DOHH2 (cell line): ENCODE data around the gene TCF25.

Experiments
- CTCF ChIP-seq: fragments of 200-600 bp; sonication (generic); IDR thresholded peaks from one replicate; pipeline ENCODE4 v1.5.1; 2014; ENCODE audit warnings: antibody characterized with exemption, mild to moderate bottlenecking, low read depth, low read length; ENCODE audit not compliant: poor library complexity, severe bottlenecking
- EZH2phosphoT487 ChIP-seq: fragments of 200-600 bp; sonication (generic); IDR thresholded peaks from 2 replicates; pipeline ENCODE4 v1.6.1; 2017; ENCODE audit warnings: borderline replicate concordance, mild to moderate bottlenecking, antibody characterized with exemption, low read length, moderate library complexity, mixed read lengths

GRCh38 chr16:89918453-89919347 is 45.3 kb downstream of the TCF25 start, which contains the start of gene MC1R:
- TF ChIP-seq CTCF, result peak; percentile 76
- no peak for TF ChIP-seq EZH2phosphoT487
